HT1080 (cell line): ENCODE results near the gene EML6. TPM values are rescaled to one million over a fixed set of nuclear protein-coding genes. Genes with fewer than 3 reads are reported as not detected.
"Not testable (repeated sequence)": the region's sequence is repeated elsewhere in the genome, so short reads cannot be mapped to it uniquely, and the experiment has no call there.

Experiments used
- DNase-seq: peaks from one replicate; pipeline ENCODE4 v3.0.0-alpha.2; 2015; ENCODE audit warnings: low read depth
- total RNA-seq: library from RNA; depleted of rRNA; stranded (reverse); fragments of >200 nt; shearing (Covaris generic); gene quantifications from 2 replicates; pipeline ENCODE4 v1.2.3, GENCODE V29; 2014

EML6 gene
- total RNA-seq, 1 experiment from 2014 or later: 1.8 TPM

DNA sequence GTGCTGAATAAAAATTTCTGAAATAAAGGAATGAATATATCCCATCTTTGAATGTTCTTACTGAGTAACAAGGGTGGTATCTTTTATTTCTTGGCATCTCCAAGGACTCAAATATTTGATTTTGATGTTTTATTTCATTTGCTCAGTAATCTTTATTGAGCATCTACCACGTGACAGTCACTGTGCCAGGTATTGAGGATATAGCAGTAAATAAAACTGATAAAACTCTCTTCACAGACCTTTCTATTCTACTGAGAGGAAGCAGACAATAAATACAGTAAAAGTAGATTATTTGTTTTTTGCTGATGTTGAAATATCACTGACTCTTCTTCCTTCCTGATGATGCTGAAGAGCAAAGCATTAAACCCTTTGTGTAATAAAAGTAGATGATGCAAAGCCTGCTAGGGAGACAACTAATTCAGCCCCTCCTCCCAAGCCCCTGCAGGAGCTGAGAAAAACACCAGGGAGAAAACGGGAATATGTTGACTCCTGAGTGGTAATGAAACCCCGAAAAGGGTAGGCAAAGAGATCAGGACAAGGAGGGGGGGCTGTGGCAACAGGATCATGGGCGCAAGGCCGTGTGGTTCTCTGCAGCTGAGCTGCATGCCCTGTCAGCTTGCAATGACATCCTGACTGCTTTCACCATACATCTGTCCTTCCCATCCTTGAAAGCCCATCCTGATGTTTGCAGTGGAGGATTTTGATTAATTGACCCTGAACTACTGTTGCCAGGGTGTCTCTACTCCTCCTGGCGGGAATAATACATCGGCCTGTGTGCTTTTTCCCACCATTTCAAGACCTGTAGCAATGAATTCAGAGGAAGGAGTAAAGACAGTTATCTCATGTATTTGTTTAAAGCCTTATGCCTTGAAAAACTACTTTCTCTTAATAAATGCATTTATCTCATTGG is 117.4 kb downstream of the EML6 start:
- no peak for DNase-seq

DNA sequence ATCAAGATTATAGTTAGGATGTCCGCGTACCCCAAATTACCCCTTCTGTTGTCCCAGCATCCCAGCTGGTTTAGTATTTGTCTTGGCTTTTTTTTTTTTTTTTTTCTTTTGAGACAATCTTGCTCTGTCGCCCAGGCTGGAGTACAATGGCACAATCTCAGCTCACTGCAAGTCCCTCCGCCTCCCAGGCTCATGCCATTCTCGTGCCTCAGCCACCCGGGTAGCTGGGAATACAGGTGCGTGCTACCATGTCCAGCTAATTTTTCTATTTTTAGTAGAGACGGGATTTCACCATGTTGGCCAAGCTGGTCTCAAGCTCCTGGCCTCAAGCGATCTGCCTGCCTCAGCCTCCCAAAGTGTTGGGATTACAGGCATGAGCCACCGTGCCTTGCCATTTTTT is 118.0 kb downstream of the EML6 start:
- DNase-seq: not testable (repeated sequence)

DNA sequence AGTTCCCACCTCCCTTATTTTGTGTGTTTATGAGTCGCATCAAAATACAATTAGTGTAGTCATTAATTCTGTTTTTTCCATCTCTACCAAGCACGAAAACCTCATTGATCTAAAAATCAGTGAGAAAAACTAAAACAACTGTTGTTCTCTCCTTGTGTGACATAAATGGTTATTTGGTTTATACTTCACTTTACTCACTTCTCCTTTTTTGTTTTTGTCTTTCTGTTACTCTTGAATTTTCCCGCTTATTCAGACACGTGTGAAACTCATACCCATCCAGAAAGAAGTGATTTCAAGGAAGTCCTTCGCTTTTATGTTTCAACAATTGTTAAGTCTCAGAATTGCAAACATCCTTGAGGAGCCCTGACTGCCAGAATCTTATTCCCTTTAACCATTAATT is 121.6 kb downstream of the EML6 start:
- DNase-seq: no peak

DNA sequence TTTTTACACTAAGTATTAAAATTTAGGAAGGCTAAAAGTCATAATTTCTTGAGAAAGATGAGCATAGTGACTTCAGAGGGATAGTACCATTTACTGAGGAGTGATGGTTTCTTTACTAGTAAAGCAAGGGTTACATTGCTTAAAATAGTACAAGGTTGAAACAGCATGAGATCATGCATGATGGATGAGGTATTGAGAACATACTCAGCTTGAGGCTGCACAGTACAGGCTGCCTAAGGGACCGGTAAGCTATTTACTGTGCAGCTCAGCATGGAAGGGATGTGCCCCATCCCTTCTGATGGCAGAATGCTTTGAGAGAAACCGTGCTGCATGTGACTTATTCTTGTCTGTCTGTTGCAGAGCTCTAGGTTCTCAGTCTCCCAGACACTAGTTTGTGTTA is 122.1 kb downstream of the EML6 start:
- no peak for DNase-seq

DNA sequence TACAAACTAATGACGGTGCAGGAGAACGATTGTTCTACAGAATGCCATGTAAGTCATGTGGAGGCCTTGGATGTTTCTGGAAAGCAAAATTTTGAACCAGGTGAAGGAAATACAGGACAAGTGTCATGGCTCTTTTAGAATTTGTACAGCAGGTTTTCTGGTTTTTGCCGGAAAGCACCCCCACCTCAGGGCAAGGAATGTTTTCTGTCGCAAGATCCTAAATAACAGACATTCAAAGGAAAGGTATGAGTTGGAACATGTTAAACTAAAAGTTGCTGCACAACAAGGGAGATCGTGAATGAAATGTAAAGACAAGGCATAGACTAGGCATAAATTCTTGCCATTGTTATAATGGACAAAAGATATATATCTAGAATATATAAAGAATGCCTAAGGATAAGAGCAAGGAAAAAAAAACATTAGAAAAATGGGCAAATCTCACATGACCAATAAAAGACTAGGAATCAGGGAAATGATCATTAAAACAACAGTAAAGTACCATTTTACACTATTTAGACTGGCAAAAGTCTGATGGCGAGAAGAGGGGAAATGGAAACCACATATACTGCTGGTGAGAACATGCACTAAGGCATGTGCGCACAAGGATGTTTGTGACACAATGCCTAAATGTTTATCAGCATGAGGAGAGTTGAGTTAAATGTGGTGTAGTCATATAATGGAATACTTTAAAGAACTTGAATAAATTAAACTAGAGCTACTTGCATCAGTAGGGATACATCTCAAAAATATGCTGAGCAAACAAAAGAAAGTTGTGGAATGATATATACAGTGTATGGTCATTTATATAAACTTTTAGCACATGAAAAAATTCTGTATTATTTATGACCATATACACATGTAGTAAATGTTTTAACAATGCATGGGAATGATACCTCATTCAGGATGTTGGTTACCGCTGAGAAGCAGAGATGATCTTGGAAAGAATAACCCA is 127.0 kb downstream of the EML6 start:
- no peak for DNase-seq

DNA sequence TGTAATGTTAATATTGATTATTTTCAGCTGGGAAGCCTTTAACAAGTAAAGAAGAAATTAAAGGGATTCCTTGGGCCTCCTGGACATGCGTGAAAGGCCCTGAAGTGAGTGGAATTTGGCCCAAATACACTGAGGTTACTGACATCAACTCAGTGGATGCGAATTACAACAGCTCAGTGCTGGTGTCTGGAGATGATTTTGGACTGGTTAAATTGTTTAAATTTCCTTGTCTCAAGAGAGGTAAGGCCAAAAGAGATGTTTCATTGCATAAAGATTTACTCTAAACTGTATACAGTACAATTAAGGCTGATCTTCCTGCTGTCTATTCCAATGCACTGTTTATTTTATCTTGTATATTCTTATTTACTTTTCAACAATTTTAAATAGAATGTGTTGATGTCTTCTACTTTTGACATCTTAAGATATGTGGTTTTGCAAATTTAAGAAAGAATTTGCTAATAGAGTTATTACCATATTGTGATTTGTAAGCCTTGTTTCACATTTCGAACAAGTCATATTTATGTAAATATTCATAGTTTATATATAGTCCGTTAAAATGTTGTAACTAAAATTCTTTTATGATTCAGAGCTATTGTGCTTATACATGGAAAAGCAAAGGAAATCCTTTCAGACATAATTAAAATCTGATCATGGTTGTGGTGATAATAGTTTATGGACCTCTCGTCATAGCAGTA is 130.3 kb downstream of the EML6 start:
- DNase-seq: no peak

DNA sequence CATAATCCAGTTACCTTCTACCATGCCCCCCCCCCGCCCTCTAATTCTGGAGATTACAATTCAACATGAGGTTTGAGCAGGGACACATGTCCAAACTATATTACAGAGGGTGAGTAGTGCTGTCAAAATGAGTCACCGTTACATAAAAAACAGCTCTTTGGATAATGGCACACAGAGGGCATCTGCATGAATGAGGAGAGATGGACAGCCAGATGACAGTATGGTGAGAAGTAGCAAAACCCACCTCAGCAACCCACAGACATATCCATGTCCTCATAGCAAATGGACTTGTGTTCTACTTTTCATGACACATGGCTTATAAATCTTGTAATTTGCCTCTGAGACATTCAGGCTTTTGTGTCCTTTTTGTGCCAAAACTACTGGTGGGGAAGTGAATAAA is 132.0 kb downstream of the EML6 start:
- peak; percentile 80 for DNase-seq

DNA sequence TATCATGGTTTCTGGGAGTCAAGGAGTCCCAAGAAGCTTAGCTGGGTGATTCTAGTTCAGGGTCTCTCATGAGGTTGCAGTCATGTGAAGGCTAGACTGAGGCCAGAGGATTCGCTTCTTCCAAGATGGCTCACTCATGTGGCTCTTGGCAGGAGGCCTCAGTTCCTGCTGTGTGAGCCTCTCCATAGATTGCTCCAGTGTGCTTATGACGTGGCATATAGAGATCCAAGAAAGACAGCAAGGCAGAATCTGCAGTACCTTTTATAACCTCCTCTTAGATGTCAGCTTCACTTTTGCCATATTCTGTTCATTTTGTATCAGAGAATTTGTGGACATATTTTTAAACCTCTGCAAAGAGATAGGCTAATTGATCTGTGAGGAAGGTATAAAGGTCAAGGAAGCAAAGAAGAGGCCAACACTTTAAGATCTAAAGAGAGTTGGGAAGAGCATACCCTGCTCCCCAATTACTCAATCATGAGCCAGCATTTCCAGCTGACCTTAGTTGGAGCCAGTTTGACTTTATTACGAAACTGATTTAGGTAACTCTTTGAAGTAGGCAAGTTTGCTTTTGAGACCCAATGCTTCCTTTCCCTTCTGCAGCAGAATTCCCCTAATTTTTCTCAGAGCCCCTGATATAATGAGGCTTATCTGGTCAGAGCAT is 134.7 kb downstream of the EML6 start:
- DNase-seq: peak; percentile 37

DNA sequence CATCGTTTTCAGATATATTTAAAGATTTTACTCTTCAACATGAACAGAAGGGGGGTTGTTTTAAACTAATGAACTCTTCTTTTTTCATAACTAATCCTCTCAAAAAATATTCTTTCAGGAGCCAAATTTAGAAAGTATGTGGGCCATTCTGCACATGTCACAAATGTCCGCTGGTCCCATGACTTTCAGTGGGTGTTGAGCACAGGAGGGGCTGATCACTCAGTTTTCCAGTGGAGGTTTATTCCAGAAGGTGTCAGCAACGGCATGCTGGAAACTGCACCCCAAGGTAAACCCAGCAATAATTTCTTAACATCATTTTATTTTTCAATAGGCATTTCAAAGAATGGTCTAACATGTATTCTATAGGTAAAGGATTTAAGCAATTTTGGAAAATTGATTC is 136.0 kb downstream of the EML6 start:
- DNase-seq: no peak

DNA sequence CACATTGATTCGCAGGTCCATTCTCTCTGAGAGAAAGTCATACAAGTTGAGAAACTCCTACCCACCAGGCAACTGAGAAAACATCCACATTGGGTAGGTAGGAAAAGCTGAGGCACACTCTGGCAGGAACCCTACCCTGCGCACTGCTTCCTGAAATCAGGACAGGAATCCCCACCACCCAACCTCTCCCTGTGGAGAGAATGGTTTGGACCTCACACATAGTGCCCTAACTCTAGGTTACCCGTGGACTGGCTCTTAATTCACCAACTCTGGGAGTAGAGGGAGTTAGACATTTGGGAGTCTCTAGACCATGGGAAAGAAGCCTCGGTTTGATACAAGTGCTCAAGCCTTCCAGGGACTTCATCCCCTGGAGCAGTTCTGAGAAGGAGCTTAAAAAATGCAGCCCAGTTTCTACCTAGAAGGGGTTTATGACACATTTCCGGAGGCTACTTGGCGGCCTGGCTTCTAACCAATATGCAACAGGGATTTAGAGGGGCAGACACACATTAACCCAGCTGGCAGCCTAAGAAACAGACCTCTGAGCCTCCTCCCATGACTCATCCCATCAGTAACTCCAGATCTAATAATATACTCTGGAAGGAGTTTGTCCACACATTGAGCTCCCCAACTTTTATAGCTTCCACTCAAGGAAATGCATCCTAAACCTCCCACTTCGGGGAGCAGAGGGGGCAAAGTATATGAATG is 136.7 kb downstream of the EML6 start:
- peak; percentile 98 for DNase-seq

DNA sequence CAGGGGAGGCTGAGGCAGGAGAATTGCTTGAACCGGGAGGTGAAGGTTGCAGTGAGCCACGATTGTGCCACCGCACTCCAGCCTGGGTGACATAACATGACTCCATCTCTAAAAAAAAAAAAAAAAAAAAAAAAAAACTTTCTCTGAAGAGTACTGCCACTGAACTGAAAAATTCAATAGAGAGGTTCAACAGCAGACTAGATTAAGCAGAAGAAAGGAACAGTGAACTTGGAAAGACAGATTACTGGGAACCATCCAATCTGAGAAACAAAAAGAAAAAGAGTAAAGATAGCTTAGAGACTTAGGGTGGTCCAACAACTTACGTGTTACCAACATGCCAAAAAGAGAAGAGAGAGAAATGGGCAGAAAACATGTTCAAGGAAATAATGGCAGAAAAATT is 138.8 kb downstream of the EML6 start:
- no peak for DNase-seq

DNA sequence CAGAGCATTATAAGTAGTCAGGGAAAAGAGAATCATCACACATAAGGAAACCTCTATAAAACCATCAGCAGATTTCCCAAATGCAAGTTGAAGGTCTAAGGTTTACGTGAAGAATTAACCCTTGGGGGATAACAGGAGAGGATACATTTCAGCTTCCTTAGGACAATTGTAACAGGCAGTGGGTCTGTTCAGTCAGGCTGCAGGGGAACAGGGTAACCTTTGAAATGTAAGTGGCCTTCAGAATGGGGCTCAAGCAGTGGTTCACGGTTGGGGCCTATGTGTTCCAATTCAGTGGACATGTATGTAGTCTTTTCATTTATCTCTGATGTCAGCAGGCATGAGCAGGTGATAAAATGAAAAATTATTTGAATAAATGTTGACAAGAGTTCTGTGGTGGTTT is 139.3 kb downstream of the EML6 start:
- no peak for DNase-seq

DNA sequence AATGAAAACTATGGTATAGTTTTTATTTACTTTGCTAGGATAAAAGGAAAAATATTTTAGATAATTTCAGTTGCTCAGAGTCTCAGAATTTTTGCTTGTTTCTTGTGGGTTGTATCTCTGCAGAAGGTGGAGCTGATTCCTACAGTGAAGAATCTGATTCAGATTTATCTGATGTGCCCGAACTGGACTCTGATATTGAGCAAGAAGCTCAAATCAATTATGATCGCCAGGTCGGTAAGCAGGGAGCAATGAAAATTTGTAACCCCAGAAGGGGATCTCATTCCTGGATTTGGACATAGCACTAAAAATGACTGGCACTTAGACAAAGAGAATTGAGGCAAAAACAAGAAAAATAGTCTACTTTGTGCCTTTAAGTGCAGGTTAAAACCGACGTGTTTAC is 140.2 kb downstream of the EML6 start:
- no peak for DNase-seq

DNA sequence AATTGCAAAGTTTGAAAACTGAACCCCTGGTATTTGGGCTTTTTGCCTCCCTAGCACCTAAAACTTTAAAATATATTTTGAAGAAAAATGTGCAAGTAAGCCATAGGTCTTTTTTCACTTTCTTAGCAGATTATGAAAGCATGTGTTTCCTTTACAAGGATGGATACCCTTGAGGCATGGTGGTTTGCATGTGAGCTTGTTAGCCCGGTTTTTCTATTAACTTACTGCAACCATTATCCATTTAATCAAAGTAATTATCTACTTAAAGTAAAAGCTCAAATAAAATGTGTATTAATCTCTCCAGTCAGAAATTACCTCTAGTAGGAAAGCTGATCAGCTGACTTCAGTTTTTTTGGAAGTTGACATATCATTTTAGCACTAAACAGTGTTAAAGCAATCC is 140.6 kb downstream of the EML6 start:
- DNase-seq: no peak

DNA sequence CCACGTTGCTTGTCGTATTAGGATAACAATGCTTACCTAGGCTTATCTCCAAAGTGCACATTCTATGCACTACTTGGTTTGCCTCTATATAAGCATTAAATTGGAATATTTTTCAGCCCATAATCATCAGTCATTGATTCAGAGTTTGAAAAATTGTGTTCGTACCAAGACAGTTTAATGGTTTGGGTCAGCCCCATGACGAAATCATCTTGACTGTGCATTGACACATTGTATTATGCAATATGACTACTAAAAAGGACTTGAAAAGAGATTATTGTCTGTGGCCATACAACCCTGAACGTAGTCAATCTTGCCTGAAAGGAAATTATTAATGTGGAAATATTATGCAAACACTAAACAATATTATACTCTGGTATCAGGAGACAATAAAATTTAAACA is 141.3 kb downstream of the EML6 start:
- DNase-seq: no peak

DNA sequence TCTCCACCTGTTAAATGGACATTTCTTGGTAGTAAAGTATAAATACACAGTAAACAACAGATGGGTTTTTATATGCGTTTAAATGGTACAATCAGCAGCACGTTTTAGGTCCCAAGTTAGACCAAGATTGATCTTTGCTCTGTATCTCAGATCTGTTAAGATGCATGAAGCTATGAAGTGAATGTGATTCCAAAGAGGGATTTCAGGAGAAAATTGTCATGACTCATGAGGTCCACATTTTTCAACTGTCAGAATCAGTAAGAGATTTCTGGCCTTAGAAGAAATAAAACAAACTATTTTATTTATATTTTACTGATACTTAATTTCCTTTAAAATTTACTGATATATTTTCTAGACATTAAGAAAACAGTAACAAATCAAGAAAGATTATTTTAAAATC is 142.7 kb downstream of the EML6 start:
- no peak for DNase-seq

DNA sequence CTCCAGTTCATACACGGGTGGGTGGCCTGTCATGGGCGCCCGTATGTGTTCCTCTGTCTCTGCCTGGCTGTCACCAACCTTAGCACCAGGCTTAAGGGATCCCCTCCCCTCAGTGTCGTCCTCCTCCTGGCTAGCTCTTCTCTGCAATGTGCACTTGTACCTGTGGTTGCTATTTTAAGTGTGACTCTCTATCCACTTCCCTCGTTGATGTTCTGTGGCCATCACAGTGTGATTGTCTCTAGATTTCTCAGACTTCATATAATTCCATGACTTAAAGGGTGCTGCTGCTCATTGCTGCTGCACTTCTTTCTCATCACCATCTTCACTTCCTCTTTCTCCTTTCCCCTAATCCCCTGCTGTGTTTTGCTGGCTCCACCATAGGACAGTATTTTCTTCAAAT is 143.4 kb downstream of the EML6 start:
- DNase-seq: no peak

DNA sequence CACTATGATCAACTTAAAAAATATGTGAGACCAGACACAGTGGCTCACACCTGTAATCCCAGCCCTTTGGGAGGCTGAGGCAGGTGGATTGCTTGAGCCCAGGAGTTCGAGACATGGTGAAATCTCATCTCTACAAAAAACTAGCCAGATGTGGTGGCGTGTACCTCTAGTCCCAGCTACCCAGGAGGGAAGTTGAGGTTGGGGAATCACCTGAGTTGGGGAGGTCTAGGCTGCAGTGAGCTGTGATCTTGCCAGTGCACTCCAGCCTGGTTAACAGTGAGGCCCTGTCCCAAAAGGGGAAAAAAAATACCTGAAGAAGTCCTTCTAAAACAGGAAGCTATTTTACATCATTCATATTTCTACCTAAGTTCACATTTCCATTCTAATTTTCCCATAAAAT is 144.0 kb downstream of the EML6 start:
- no peak for DNase-seq

DNA sequence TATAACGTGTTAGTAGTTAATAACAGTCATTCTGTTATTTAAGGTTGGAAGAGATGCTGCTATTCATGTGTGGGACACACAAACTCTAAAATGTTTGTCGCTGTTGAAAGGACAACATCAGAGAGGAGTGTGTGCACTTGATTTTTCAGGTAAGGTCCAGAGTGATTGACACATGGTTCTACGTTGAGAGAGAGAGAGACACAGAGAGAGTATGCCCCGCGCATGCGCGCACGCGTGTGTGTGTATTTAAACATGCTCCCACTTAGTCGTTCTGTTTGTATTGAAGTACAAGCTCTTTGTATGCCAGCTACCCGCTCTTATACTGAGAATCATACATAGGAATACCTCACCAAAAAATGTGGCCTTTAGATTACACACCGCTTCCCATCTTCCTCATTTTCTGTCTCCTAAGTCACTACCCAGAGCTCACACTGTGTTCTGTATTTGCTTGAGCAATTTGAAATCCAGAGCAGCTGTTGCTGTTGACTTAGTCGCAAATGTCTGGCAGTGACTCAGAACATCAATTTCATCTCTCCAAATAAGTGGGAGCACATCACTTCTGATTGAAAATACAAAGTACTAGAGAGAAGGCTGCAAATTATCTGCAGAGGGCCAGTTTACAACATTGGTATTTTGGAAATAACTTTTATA is 148.1 kb downstream of the EML6 start:
- DNase-seq: peak; percentile 27

DNA sequence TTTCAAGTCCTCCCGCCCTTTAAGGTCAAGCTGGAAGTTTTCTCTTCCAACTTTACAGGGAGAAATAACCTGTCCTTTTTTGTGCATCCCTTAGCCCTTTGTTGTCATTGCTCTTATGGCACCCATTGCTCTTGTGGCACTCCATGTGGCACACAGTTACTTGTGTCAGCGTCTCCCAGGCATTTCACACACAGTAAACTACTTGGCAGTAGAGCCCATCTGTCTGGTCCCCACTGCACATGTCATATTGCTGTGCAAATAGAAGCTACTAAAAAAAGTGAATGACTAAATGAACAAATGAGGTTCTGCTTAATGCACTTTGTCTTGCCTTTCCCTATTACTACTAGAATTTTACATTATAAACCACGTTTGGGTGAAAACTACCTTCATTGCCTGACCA is 149.3 kb downstream of the EML6 start:
- no peak for DNase-seq
